Smooth muscle cell (in vitro differentiated cells): ENCODE measurements around the gene DCBLD2. TPM values are rescaled to one million over a fixed set of nuclear protein-coding genes. Genes with fewer than 3 reads are reported as not detected.
"Not testable (repeated sequence)": the region's sequence is repeated elsewhere in the genome, so short reads cannot be mapped to it uniquely, and the experiment has no call there.

ENCODE experiments used
- DNase-seq: peaks from one replicate; lab custom pipeline; 2025; ENCODE audit not compliant: unreplicated experiment; lab: John Stamatoyannopoulos, UW
- H2AFZ ChIP-seq: fragments of 200-600 bp; sonication (generic); 2 replicates; pipeline ENCODE4 v1.6.0; 2016; ENCODE audit warnings: antibody characterized with exemption, low read depth, mild to moderate bottlenecking
- H3F3A ChIP-seq: fragments of 200-600 bp; sonication (generic); 2 replicates; pipeline ENCODE4 v1.6.0; 2017; ENCODE audit warnings: antibody characterized with exemption, low read depth
- H3K27ac ChIP-seq: fragments of 200-600 bp; sonication (generic); 2 replicates; pipeline ENCODE4 v1.5.1; 2016; ENCODE audit warnings: low read depth, mild to moderate bottlenecking
- H3K27me3 ChIP-seq: fragments of 200-600 bp; sonication (generic); 2 replicates; pipeline ENCODE4 v1.6.1; 2016; ENCODE audit warnings: low read depth, mild to moderate bottlenecking
- H3K36me3 ChIP-seq: fragments of 200-600 bp; sonication (generic); 2 replicates; pipeline ENCODE4 v1.5.1; 2016; ENCODE audit warnings: low read depth
- H3K4me1 ChIP-seq: fragments of 200-600 bp; sonication (generic); 2 replicates; pipeline ENCODE4 v1.5.1; 2016; ENCODE audit warnings: low read depth
- H3K4me2 ChIP-seq: fragments of 200-600 bp; sonication (generic); 2 replicates; pipeline ENCODE4 v1.6.0; 2016; ENCODE audit warnings: mild to moderate bottlenecking
- H3K4me3 ChIP-seq: fragments of 200-600 bp; sonication (generic); 2 replicates; pipeline ENCODE4 v1.5.1; 2016; ENCODE audit warnings: mild to moderate bottlenecking
- H3K79me2 ChIP-seq: fragments of 200-600 bp; sonication (generic); 2 replicates; pipeline ENCODE4 v1.6.0; 2016; ENCODE audit warnings: low read depth, mild to moderate bottlenecking
- H3K9ac ChIP-seq: fragments of 200-600 bp; sonication (generic); 2 replicates; pipeline ENCODE4 v1.6.0; 2016; ENCODE audit warnings: low read depth
- H3K9me3 ChIP-seq: fragments of 200-600 bp; sonication (generic); replicated peaks from 2 replicates; pipeline ENCODE4 v1.5.1; 2016; ENCODE audit warnings: low read depth
- H4K20me1 ChIP-seq: fragments of 200-600 bp; sonication (generic); 2 replicates; pipeline ENCODE4 v1.6.0; 2016; ENCODE audit warnings: low read depth
- CTCF ChIP-seq: fragments of 200-600 bp; sonication (generic); IDR thresholded peaks from 2 replicates; pipeline ENCODE4 v1.5.1; 2017; ENCODE audit warnings: borderline replicate concordance, mild to moderate bottlenecking, antibody characterized with exemption; ENCODE audit not compliant: insufficient read depth, poor library complexity, severe bottlenecking
- WGBS: methylation state at CpG from one replicate; pipeline ENCODE4 v1.1.7; 2016; ENCODE audit warnings: low lambda C conversion rate; 5-methylcytosine and 5-hydroxymethylcytosine counted together
- polyA plus RNA-seq: library from polyadenylated mRNA; unstranded; fragments of >200 nt; fragmentation: Nextera tagmentation; extraction: Ambion mirVana; gene quantifications from 2 replicates; pipeline ENCODE4 v1.2.1, GENCODE V29; 2016
- total RNA-seq: library from RNA; depleted of rRNA; stranded (reverse); fragments of >200 nt; gene quantifications from 2 replicates; pipeline ENCODE4 v1.2.3, GENCODE V29; 2014

The DCBLD2 gene
- total and polyA plus RNA-seq, 2 experiments from 2014 or later, result 39.9 to 111 TPM

GRCh38 chr3:98874602-98875249 is 26.8 kb downstream of the DCBLD2 start:
- Histone ChIP-seq H3K27ac (no peak overlapping the region), H3K36me3 (peaks cover 11% of the 10 kb centered on the region), H3K9ac (no peak overlapping the region), H3K27me3 (no peaks in the 10 kb centered on the region), H3F3A (no peaks in the 10 kb centered on the region), H3K9me3 (no peaks in the 10 kb centered on the region), H2AFZ (no peak overlapping the region), H4K20me1 (peaks cover 70% of the 10 kb centered on the region), H3K4me2 (peak overlapping the region; percentile 3), H3K4me1 (no peaks in the 10 kb centered on the region), H3K4me3 (no peak overlapping the region), H3K79me2 (peaks cover 30% of the 10 kb centered on the region)
- WGBS, result 71% methylated on average over 6 of the region's 6 CpGs
- DNase-seq, result no peak
- no peak for TF ChIP-seq CTCF

GRCh38 chr3:98869391-98869790 is 32.1 kb downstream of the DCBLD2 start:
- Histone ChIP-seq H3K4me3 (no peak overlapping the region), H2AFZ (no peak overlapping the region), H3F3A (no peaks in the 10 kb centered on the region), H3K79me2 (peaks cover 17% of the 10 kb centered on the region), H4K20me1 (peaks cover 20% of the 10 kb centered on the region), H3K36me3 (peaks cover 11% of the 10 kb centered on the region), H3K9ac (no peak overlapping the region), H3K27ac (no peak overlapping the region), H3K4me1 (no peaks in the 10 kb centered on the region), H3K27me3 (no peaks in the 10 kb centered on the region), H3K4me2 (no peak overlapping the region), H3K9me3 (no peaks in the 10 kb centered on the region)
- WGBS, result 97% methylated on average over 3 of the region's 3 CpGs
- TF ChIP-seq CTCF, result no peak
- DNase-seq, result no peak

- DNase-seq, H4K20me1 ChIP-seq, H3K27me3 ChIP-seq, H3K4me3 ChIP-seq, H3K4me2 ChIP-seq, H3K9ac ChIP-seq, H2AFZ ChIP-seq, H3K27ac ChIP-seq, H3K36me3 ChIP-seq, H3K4me1 ChIP-seq, H3F3A ChIP-seq: not testable (repeated sequence)
- 95% methylated on average over 13 of the region's 21 CpGs for WGBS
- Histone ChIP-seq H3K9me3 (peaks cover 13% of the 10 kb centered on the region), H3K79me2 (peaks cover 24% of the 10 kb centered on the region)
These were observed 43.5 kb downstream of the DCBLD2 start for GRCh38 chr3:98857971-98858370.

- not testable (repeated sequence) for H4K20me1 ChIP-seq
- WGBS, result 98% methylated on average over 9 of the region's 9 CpGs
- peaks cover 13% of the 10 kb centered on the region for H3K9me3 ChIP-seq
These were observed 44.2 kb downstream of the DCBLD2 start for GRCh38 chr3:98857258-98857657.

More at GRCh38 chr3:98857258-98857657, 44.2 kb downstream of the DCBLD2 start:
- DNase-seq, H2AFZ ChIP-seq, H3K36me3 ChIP-seq, H3K4me3 ChIP-seq, H3K9ac ChIP-seq, H3K4me2 ChIP-seq, H3F3A ChIP-seq, H3K4me1 ChIP-seq, H3K27me3 ChIP-seq, H3K27ac ChIP-seq: not testable (repeated sequence)
- H3K79me2 ChIP-seq, result peaks cover 24% of the 10 kb centered on the region
